Fibroblast of the conjunctiva (primary cell): Measurements from ENCODE around the gene TSPO.

ENCODE experiments used
- DNase-seq: peaks from one replicate; pipeline ENCODE4 v3.0.0-alpha.2; 2010; ENCODE audit warnings: low read depth

Gene TSPO

GRCh38 chr22:43202326-43202725 is 51.0 kb downstream of the TSPO start:
- no peak for DNase-seq

- DNase-seq: no peak
Observed at GRCh38 chr22:43202756-43203410, 51.5 kb downstream of the TSPO start.

- DNase-seq: no peak
Observed at GRCh38 chr22:43203471-43203981, 52.2 kb downstream of the TSPO start.

GRCh38 chr22:43205261-43205691 is 53.9 kb downstream of the TSPO start:
- DNase-seq: no peak

GRCh38 chr22:43205748-43206508 is 54.6 kb downstream of the TSPO start:
- DNase-seq: no peak

GRCh38 chr22:43206509-43207161 is 55.3 kb downstream of the TSPO start:
- DNase-seq: no peak

GRCh38 chr22:43207386-43207785 is 56.0 kb downstream of the TSPO start:
- no peak for DNase-seq

- no peak for DNase-seq
Observed at GRCh38 chr22:43207849-43208702, 56.7 kb downstream of the TSPO start.

GRCh38 chr22:43208703-43209522 is 57.6 kb downstream of the TSPO start:
- DNase-seq: no peak

- no peak for DNase-seq
Observed at GRCh38 chr22:43209523-43209890, 58.1 kb downstream of the TSPO start.

GRCh38 chr22:43209971-43210370 is 58.6 kb downstream of the TSPO start:
- DNase-seq: no peak

- no peak for DNase-seq
Observed at GRCh38 chr22:43210631-43211515, 59.5 kb downstream of the TSPO start.

GRCh38 chr22:43211941-43212433 is 60.6 kb downstream of the TSPO start:
- no peak for DNase-seq

- no peak for DNase-seq
Observed at GRCh38 chr22:43212434-43212952, 61.1 kb downstream of the TSPO start.
